Limb (tissue), 2 donors: ENCODE measurements around the gene FSIP1.

Source experiments
- DNase-seq, 2 donors: peaks; one replicate each; pipeline ENCODE4 v3.0.0-alpha.2; 2016; ENCODE audit errors: extremely low spot score in 2 of 2

FSIP1 gene

DNA sequence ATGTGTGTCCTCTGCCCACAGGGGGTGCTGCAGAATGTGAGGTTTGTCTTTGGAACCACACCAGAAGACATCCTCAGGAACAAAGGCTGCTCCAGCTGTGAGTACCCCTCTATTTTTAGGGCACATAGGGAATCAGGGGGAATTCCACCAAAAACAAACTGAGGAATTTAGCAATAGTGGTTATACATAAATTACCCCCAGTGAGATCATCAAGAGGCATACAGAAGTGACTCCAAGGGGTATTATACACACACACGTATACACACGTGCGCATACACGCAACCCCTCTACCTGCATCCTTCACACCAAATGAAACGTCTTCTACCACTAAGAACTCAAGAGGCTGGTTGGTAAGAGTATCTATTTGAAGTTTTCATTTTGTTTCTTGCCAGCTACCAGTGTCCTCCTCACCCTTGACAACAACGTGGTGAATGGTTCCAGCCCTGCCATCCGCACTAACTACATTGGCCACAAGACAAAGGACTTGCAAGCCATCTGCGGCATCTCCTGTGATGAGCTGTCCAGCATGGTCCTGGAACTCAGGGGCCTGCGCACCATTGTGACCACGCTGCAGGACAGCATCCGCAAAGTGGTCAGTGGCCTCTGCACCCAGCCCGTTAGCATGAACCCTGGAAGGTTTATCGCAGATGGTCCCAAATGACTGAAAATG is 198.9 kb downstream of the FSIP1 start:
- peak in 1 of 2 donors; percentile 46 for DNase-seq

DNA sequence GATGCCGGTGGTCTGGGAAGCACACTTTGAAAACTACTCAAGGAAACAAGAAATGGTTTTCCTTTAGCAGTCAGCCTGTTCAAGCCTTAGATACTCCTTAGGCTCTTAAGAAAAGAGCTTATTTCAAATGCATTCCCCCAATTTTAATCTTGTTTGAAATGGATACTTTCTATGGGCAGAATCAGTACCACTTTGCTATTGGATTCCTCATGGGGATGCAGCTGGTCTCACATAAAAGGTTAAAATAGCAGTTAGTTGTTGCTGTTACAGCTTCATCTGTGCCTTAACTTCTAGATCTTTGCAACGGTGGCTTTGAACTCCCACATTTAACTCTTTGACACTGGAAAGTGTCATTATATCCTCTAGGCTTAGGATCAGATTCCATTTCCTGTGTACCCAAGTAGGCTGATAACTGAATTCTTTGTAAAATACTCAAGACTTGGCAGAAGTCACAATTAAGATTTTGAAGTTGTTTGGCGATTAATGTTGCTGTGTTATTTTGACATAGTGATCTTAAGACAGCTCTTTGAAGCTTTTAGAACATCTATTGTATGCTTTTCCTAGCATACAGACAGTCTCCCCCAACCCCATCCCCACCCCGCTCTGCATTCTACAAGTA is 199.6 kb downstream of the FSIP1 start:
- DNase-seq = no peak

DNA sequence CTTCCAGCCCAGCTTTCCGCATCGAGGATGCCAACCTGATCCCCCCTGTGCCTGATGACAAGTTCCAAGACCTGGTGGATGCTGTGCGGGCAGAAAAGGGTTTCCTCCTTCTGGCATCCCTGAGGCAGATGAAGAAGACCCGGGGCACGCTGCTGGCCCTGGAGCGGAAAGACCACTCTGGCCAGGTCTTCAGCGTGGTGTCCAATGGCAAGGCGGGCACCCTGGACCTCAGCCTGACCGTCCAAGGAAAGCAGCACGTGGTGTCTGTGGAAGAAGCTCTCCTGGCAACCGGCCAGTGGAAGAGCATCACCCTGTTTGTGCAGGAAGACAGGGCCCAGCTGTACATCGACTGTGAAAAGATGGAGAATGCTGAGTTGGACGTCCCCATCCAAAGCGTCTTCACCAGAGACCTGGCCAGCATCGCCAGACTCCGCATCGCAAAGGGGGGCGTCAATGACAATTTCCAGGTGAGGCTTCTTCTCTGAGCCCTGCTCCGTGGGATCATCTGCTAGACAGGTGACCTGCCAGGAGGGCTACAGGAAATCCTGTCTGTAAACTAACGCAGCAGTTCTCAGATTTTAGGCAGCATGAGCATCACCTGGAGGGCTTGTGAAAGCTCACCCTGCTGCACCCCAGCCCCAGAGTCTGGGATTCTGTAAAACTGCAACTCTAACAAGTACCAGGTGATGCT is 200.2 kb downstream of the FSIP1 start:
- DNase-seq = peak in 1 of 2 donors; percentile 42

GRCh38 chr15:39581793-39582285 is 200.8 kb downstream of the FSIP1 start:
- peak in 1 of 2 donors; percentile 60 for DNase-seq

DNA sequence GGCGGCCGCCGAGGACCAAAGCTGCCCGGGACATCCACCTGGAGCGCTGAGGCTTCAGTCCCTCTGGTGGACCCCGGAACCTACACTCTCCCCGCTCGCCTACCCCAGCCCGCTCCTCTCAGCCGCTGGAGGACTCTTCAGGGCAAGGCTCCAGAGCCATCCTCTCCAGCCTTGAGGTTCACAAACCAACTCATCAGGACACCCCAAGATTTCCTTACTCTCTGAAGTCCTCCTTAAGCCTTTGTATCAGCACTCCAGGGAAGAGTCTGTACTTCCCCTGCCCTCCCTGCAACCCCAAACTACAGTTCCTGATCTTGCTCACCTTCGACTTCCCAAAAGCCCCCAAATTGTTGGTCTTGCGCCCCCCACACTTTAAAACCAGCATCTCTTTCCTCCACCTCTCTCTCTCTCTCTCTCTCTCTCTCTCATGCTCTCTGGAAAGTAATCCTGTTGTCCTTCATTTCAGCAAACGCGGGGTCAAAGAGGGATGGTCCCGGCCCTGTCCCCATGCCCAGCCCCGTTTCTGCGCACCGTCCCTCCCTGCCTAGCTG is 201.3 kb downstream of the FSIP1 start:
- no peak for DNase-seq

DNA sequence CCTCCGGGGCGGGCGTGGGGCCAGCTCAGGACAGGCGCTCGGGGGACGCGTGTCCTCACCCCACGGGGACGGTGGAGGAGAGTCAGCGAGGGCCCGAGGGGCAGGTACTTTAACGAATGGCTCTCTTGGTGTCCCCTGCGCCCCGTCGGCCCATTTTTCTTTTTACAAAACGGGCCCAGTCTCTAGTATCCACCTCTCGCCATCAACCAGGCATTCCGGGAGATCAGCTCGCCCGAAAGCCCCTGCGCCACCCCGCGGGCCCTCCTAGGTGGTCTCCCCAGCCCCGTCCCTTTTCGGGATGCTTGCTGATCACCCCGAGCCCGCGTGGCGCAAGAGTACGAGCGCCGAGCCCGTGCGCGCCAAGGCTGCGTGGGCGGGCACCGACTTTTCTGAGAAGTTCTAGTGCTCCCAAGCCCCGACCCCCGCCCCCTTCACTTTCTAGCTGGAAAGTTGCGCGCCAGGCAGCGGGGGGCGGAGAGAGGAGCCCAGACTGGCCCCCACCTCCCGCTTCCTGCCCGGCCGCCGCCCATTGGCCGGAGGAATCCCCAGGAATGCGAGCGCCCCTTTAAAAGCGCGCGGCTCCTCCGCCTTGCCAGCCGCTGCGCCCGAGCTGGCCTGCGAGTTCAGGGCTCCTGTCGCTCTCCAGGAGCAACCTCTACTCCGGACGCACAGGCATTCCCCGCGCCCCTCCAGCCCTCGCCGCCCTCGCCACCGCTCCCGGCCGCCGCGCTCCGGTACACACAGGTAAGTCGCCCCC is 202.0 kb downstream of the FSIP1 start, which contains the start of gene THBS1:
Gene THBS1, plus strand, starts transcription at position 595 of the 757 bp plus-strand sequence. CDS start 779 bp downstream, outside the sequence.
- DNase-seq = peak; percentile 93 to 94

- DNase-seq = peak; percentile 94 to 98
These were observed 202.5 kb downstream of the FSIP1 start for GRCh38 chr15:39580117-39580484.

DNA sequence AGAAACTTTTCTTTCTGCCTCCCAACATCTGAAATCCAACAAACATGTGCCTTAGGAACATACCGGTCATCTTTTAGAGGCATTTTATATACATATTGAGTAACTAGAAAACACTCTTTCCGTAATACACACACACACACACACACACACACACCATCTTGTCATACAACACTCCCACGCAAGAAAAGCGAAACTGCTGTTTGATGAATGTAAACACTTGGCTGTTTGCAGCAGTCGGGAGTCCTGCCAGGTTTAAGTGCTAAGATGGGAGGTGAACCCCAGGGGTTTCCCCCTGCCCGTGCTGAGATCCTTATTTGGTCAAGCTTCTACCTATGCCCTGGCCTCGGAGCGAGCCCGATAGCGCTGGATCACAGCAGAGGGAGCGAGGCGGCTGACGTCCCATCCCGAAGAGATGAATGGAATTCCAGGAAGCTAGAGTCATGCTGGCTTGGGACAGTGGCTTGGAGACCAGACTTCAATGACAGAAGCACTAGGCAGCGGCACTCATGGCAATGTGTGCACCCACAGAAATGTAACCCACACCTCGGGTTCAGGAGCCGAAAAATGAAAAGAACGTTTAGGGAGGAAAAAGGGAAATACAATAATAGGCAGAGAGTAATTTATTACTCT is 203.0 kb downstream of the FSIP1 start:
- peak; percentile 72 to 74 for DNase-seq

- no peak for DNase-seq
These were observed 203.7 kb downstream of the FSIP1 start for GRCh38 chr15:39578851-39579486.

DNA sequence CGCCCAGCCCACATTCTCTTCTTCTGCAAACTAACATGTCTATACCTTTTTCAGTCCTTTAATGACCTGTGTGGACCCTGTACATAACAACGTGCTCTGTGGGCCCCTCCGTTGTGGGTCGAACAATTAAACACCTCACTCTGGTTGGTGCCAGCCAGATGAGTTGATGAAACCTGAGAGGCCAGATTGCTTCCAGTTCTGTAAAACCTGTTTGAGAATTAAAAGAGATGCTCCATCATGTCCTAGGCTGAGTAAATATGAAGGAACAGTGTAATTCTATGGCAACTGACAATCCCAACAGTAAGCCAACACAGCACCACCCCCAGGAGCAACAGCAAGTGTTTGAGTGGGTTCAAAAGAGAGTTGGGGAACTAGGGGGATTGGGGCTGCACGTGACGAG is 207.5 kb downstream of the FSIP1 start:
- DNase-seq = no peak

GRCh38 chr15:39574427-39574826 is 208.2 kb downstream of the FSIP1 start:
- DNase-seq = no peak

DNA sequence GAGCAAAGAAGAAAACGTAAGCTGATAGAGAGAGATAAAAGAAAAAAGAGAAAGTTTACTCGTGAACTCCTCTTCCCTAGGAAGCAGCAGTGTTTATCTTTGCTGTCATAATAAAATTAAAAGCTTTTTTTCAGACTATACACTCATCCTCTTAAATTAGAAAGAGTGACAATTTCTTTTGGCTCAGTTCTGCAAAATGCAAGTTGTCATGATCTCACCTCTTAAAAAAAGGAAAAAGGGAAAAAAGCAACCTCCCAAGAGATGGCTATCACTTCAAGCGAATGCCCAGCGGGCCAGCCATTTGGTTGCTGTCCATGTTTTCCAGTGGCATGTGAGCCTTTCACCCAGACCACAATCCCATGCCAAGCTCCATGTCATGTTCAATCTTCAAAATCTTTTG is 208.8 kb downstream of the FSIP1 start:
- no peak for DNase-seq

DNA sequence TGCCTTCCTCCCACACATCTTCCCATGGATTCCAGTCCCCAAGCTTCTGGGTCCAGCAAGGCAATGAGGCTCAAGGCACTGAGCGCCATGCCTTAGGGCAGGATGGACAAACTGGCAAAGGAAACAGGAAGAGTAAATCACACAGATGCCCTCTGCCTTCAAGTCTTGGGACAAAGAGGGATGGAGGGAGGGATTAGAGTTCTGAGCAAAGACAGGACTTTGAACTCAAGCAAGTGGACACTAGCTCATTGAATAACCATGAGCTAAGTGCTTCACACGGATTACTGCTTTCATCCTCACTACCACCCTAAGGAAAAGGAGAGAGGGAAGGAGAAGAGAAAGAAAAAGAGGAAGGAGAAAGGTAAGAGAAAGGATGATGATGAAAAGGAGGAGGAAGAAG is 209.4 kb downstream of the FSIP1 start:
- no peak for DNase-seq

GRCh38 chr15:39565851-39566250 is 216.8 kb downstream of the FSIP1 start:
- no peak for DNase-seq

DNA sequence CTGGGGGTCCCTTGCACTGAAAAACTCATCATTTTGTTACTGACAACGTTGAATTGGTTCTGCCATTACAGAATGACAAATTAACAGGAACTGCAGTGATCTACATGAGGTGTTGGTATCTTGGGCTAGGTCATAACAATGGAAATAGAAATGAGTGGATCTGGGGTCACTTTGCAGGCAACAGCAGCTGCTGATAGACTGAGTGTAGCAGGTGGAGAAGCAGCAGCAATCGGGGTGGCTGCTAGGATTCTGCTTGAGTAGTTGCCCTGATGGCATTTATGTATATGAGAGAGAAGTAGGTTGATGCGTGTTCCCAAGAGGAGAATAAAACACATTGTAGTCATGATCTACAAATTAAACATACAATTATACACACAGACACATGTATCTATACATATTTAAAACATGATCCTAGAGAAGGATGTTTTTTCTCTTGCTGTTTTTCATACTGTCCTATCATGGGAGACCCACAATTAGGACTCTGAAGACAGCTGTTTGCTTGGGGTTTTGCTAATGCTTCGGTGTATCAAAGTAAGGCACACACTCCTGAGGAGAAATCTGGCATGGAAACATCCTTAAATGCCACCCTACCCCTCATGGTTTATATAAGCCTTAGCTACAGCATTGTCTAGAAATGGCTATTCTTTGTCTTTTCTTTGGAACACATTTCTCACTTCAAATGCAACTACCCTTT is 217.5 kb downstream of the FSIP1 start:
- DNase-seq = no peak

DNA sequence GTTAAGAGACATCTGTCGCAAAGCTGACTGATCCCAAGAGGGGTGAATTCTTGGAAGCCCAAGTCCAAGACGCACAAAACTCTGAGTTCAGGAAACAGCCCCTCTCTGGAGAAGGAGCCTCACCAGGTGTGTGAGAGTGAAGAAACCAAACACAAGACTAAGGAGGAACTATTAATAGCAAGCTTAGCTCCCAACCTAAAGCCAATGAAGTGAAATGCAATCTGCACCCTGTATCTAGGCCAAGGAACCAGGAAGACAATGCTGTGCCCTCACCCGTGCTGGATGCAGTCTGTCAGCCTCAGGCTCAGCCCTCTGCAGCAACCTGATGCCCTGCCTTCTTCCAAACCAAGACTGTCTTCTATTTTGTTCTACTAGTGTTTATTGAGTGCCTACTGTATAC is 224.2 kb downstream of the FSIP1 start:
- no peak for DNase-seq

DNA sequence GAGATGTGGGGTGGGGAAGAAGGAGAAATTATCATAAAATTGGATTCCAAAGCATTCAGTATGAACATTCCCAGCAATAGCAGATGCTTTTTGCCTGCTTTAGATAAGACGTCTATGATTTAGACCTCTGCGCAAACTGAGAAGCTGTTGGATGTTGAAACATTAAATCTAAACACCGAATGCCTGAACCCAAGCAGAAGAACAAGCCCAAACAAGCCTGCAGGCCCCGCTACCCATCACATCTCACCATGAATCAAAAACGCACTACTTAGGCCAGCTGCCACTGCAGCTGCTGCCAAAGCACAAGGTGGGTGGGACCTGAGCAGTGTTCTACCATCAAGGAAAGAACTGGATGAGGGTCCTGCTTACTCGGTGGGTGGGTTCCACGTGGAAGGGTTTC is 226.2 kb downstream of the FSIP1 start:
- no peak for DNase-seq

DNA sequence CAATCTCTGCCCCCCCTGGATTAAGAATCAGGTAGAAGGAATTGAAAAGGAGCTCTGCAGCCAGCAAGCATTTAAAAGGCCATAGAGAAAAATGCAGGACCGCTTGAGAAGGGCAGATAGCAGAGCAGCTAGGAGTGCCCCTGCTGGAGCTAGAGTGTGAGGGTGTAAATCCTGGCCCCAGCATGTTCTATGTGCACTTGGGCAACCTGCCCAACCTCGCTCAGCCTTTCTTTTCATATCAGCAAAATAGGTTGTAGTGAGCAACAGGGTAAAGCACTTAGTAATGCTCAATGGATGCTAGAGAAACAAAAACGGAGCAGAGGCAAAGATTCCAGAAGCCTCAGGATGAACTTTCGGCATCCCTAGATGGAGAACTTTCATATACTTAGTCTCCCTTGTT is 226.8 kb downstream of the FSIP1 start:
- DNase-seq = no peak

DNA sequence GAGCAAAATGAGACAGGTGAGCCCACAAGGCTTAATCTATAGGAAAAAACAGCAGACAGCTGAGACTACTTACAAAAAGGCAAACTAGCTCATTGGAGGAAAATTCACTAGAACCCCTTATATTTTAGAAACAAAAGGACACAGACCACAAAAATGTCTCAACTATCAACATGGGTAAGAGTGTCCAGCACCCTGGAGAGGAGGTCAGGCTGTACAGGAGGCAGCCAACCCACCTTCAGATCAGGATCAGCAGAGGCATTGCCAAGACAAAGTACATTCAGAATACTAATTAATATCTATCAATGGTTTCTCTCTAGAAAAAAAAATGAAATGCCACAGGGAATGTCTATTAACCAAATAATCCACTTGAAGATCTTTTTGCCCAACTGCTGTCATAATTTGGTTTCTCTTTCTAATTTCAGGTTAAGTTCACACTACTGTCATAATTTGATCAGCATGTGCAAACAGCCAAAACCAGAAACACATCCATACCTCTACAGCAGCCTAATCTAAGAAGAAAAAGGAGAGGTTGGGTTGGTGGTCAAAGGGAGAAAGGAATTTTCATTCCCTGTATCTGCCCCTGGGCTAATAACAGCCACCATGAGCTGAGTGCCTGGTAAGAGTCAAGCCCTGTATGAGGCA is 227.8 kb downstream of the FSIP1 start:
- DNase-seq = no peak
